Activated T-helper 1 cell treated with Interleukin-2 at 50 U/mL for 16 hours (primary cell): ENCODE measurements around the gene PRRC2A.

Experiments used
- DNase-seq: peaks from one replicate; pipeline ENCODE4 v3.0.0-alpha.2; 2020; ENCODE audit warnings: low read depth

The PRRC2A gene

GRCh38 chr6:31626952-31627351 lies 6.4 kb downstream of the PRRC2A start:
- DNase-seq: no peak

GRCh38 chr6:31627690-31628287 lies 7.3 kb downstream of the PRRC2A start:
- DNase-seq: no peak

- no peak for DNase-seq
Observed at GRCh38 chr6:31629014-31629413, 8.5 kb downstream of the PRRC2A start.

GRCh38 chr6:31630177-31630934 lies 9.8 kb downstream of the PRRC2A start:
- no peak for DNase-seq

GRCh38 chr6:31631209-31631608 lies 10.7 kb downstream of the PRRC2A start:
- no peak for DNase-seq

GRCh38 chr6:31631681-31632278 lies 11.3 kb downstream of the PRRC2A start:
- no peak for DNase-seq

GRCh38 chr6:31632279-31632946 lies 11.9 kb downstream of the PRRC2A start:
- no peak for DNase-seq

- no peak for DNase-seq
Observed at GRCh38 chr6:31633447-31633846, 12.9 kb downstream of the PRRC2A start.

- DNase-seq: no peak
Observed at GRCh38 chr6:31634131-31634530, 13.6 kb downstream of the PRRC2A start.

GRCh38 chr6:31634969-31635575 lies 14.6 kb downstream of the PRRC2A start:
- no peak for DNase-seq

- DNase-seq: no peak
Observed at GRCh38 chr6:31636698-31637596, 16.4 kb downstream of the PRRC2A start.

GRCh38 chr6:31639043-31639442 lies 18.5 kb downstream of the PRRC2A start:
- no peak for DNase-seq

- DNase-seq: no peak
Observed at GRCh38 chr6:31639449-31639861, 18.9 kb downstream of the PRRC2A start.

GRCh38 chr6:31640612-31641011 lies 20.1 kb downstream of the PRRC2A start:
- DNase-seq: no peak

- DNase-seq: no peak
Observed at GRCh38 chr6:31641370-31641769, 20.9 kb downstream of the PRRC2A start.

GRCh38 chr6:31642798-31643570 lies 22.5 kb downstream of the PRRC2A start:
- DNase-seq: no peak

- DNase-seq: no peak
Observed at GRCh38 chr6:31643818-31644454, 23.4 kb downstream of the PRRC2A start.

GRCh38 chr6:31645325-31645724 lies 24.8 kb downstream of the PRRC2A start:
- no peak for DNase-seq

GRCh38 chr6:31651602-31652191 lies 31.2 kb downstream of the PRRC2A start:
- DNase-seq: no peak
